Right lobe of liver (tissue), 6 donors: ENCODE measurements around the gene SLC25A15. TPM values are rescaled to one million over a fixed set of nuclear protein-coding genes. Genes with fewer than 3 reads are reported as not detected.
"Not testable (repeated sequence)": the region's sequence is repeated elsewhere in the genome, so short reads cannot be mapped to it uniquely, and the experiment has no call there.

ENCODE experiments used
- ATAC-seq, 4 donors: fragments of 200-7000 bp; cut with Tn5 transposase; one replicate each; pipeline ENCODE4 v1.9.1; 2020; ENCODE audit warnings: mild to moderate bottlenecking in 4 of 4, moderate library complexity in 4 of 4
- DNase-seq, 3 donors: peaks; one replicate each; pipeline ENCODE4 v3.0.0-alpha.2; 2020
- H3K27ac ChIP-seq, 3 donors: fragments of 200-600 bp; one replicate each; pipeline ENCODE4 v1.8.0; 2022
- H3K27me3 ChIP-seq, 2 donors: fragments of 200-600 bp; one replicate each; pipeline ENCODE4 v1.8.0; 2022
- H3K36me3 ChIP-seq, 4 donors: fragments of 200-600 bp; sonication (generic) in 1 of 4; one replicate each; pipeline versions ENCODE4 v1.5.1 to v1.8.0; 2017 to 2022; ENCODE audit warnings: control low read depth in 1 of 4
- H3K4me1 ChIP-seq, 4 donors: fragments of 200-600 bp; sonication (generic) in 1 of 4; one replicate each; pipeline versions ENCODE4 v1.5.1 to v1.8.0; 2017 to 2022; ENCODE audit warnings: control low read depth in 1 of 4
- H3K4me3 ChIP-seq, 3 donors: fragments of 200-600 bp; one replicate each; pipeline ENCODE4 v1.8.0; 2022
- H3K9me3 ChIP-seq, 4 donors: fragments of 200-600 bp; sonication (generic) in 1 of 4; one replicate each; pipeline versions ENCODE4 v1.5.1 to v1.8.0; 2017 to 2022; ENCODE audit warnings: control low read depth in 1 of 4
- POLR2A ChIP-seq: fragments of 450-650 bp; IDR thresholded peaks from one replicate; pipeline ENCODE4 v1.6.1; 2017; ENCODE audit warnings: antibody characterized with exemption, mild to moderate bottlenecking
- WGBS: methylation state at CpG from one replicate; pipeline ENCODE4 v1.1.6; 2018; ENCODE audit warnings: low coverage, low lambda C conversion rate; ENCODE audit not compliant: insufficient coverage; ENCODE audit errors: missing lambda C conversion rate; 5-methylcytosine and 5-hydroxymethylcytosine counted together
- intact Hi-C, 2 donors: fragments of 100-400 bp; cut with DNase I; formaldehyde crosslinking; loops; one replicate each; pipeline versions ENCODE4 v1.11.2 to v1.14.1; 2022
- total RNA-seq, 6 experiments: library from RNA; depleted of rRNA in 2 of 6; stranded (reverse); fragments of >200 nt in 2 of 6; fragmentation: NEBNext Ultra II Directional in 3 of 6; extraction: Animal tissue kit (Norgen Biotek cat#: 25700) in 3 of 6; gene quantifications; one replicate each; pipeline versions ENCODE4 v1.1.0 to v1.2.4, GENCODE V29; 2016 to 2023
- TF ChIP-seq, protein P1 (sequence below), 4 donors: fragments of 200-600 bp in 3 of 4; fragments of 450-650 bp in 1 of 4; IDR thresholded peaks; one replicate each; pipeline versions ENCODE4 v1.5.1 to v1.8.0; 2016 to 2022; ENCODE audit warnings: antibody characterized with exemption in 4 of 4, mild to moderate bottlenecking in 2 of 4
- donor health status: DM: no; HTN: yes; CAD: no.
- donor health status: DM: no; HTN: no; CAD: no.
- donor health status: DM: no; HTN: no; CAD: no.
- donor health status: DM: no; HTN: yes; CAD: no.
- donor health status: DM: no; HTN: yes; CAD: no.

SLC25A15 gene
- total RNA-seq, 6 experiments from 2014 or later: 28.0 to 168 (median 79.9) TPM

DNA sequence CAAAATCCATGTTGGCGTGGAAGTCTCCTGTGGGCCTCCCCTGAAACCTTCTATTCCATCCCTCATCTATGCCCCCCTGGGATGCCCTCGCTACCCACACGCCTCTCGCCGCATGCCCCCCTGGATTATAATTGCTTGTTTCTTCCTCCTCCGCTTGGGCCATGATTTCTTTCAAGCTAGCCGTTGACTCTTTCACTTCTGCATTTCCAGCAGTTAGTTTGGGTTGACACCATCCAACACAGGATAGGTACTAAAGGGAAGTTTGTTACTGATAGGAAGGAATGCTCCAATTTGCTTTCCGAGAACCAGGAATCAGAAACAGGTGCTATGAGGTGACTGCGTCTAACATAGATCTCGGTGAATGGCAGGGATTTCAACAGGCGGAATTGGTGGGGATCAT lies 7.7 kb upstream of the SLC25A15 start:
- 75% methylated on average over 8 of the region's 11 CpGs for WGBS
- DNase-seq (no peak), ATAC-seq (no peak)
- H3K4me1 ChIP-seq: peaks cover 0 to 35% (median 13%) of the 10 kb centered on the region in 4 donors
- intact Hi-C loops: no loop called here
- H3K4me3 ChIP-seq: no peak overlapping the region
- no peaks in the 10 kb centered on the region for H3K9me3 ChIP-seq
- H3K27ac ChIP-seq: peak overlapping the region in 1 of 3 donors; percentile 50
- H3K36me3 ChIP-seq: no peaks in the 10 kb centered on the region
- H3K27me3 ChIP-seq: no peaks in the 10 kb centered on the region
- TF ChIP-seq, protein P1, sequence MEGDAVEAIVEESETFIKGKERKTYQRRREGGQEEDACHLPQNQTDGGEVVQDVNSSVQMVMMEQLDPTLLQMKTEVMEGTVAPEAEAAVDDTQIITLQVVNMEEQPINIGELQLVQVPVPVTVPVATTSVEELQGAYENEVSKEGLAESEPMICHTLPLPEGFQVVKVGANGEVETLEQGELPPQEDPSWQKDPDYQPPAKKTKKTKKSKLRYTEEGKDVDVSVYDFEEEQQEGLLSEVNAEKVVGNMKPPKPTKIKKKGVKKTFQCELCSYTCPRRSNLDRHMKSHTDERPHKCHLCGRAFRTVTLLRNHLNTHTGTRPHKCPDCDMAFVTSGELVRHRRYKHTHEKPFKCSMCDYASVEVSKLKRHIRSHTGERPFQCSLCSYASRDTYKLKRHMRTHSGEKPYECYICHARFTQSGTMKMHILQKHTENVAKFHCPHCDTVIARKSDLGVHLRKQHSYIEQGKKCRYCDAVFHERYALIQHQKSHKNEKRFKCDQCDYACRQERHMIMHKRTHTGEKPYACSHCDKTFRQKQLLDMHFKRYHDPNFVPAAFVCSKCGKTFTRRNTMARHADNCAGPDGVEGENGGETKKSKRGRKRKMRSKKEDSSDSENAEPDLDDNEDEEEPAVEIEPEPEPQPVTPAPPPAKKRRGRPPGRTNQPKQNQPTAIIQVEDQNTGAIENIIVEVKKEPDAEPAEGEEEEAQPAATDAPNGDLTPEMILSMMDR (IDR thresholded peaks at IDR 0.05): no peak
- TF ChIP-seq POLR2A: no peak

DNA sequence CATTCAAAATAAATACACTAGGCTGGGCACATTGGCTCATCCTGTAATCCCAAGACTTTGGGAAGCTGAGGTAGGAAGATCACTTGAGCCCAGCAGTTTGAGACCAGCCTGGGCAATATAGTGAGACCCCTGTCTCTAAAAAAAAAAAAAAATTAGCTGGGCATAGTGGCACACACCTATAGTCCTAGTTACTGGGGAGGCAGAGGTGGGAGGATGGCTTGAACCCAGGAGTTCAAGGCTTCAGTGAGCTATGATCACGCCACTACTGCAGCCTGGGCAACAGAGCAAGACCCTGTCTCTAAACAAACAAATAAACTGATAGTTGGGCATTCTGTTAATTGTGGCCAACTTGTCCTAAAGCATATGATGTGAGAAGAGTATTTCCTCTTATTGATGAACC lies 6.4 kb upstream of the SLC25A15 start:
- DNase-seq, intact Hi-C loops, ATAC-seq, H3K27me3 ChIP-seq, H3K9me3 ChIP-seq, H3K4me3 ChIP-seq, H3K27ac ChIP-seq, H3K36me3 ChIP-seq: not testable (repeated sequence)
- no CpG with 5 or more reads among the region's 1 CpG for WGBS
- peaks cover 0 to 36% (median 13%) of the 10 kb centered on the region in 4 donors for H3K4me1 ChIP-seq

DNA sequence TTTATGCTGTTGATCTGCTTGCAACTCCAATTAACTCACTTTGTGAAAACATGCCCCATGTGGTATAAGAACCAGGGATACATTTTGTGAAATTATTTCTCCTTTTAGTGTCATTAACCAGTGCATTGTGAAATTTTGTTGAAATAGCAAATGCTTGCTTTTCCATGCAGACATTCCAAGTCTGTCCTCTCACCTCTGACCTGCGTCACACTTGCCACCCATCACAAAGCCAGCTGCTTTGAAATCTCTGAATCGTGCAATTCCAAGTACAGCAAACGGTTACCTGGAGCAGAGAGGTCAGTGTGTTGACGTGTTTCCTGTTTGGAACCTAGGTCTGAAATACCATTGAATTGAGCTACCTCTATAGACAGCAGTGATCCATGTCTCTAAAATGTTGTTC lies 4.9 kb upstream of the SLC25A15 start:
- Histone ChIP-seq H3K27me3 (no peaks in the 10 kb centered on the region), H3K4me3 (no peak overlapping the region), H3K27ac (peak overlapping the region; percentile 56 to 100 (median 92)), H3K36me3 (no peaks in the 10 kb centered on the region), H3K4me1 (peaks cover 0 to 33% (median 13%) of the 10 kb centered on the region in 4 donors), H3K9me3 (no peaks in the 10 kb centered on the region)
- DNase-seq (peak; percentile 48 to 88 (median 80)), ATAC-seq (peak; percentile 42 to 60 (median 50))
- intact Hi-C loops: no loop called here
- peak; percentile 31 for TF ChIP-seq POLR2A
- TF ChIP-seq, protein P1 (IDR thresholded peaks at IDR 0.05): no peak
- 49% methylated on average over 4 of the region's 4 CpGs for WGBS

DNA sequence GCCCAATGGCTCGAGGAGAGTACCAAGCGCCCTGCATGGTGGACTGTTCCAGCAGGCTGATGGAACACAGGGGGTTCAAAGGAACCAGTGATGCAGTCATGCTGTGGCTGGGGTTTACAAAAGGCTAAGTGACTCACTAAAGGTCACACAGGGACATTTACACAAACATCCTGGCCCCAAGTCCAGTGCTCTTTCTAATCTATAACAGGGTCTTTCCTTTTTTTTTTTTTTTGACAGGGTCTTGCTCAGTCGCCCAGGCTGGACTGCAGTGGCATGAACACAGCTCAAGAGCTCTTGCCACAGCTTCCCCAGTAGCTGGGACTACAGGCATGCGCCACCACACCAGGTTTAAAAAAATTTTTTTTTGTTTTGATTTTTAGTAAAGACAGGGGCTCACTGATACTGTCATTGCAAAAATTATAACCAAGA lies 2.8 kb upstream of the SLC25A15 start:
- ATAC-seq: peak; percentile 40 to 61 (median 45)
- peak in 2 of 3 donors; percentile 51 to 74 for DNase-seq
- peak overlapping the region; percentile 44 to 100 (median 83) for H3K27ac ChIP-seq
- no peaks in the 10 kb centered on the region for H3K27me3 ChIP-seq
- H3K4me3 ChIP-seq: no peak overlapping the region
- H3K4me1 ChIP-seq: peaks cover 0 to 33% (median 14%) of the 10 kb centered on the region in 4 donors
- TF ChIP-seq POLR2A: no peak
- TF ChIP-seq, protein P1 (IDR thresholded peaks at IDR 0.05): no peak
- no peaks in the 10 kb centered on the region for H3K9me3 ChIP-seq
- WGBS: 52% methylated on average over 3 of the region's 4 CpGs
- no peaks in the 10 kb centered on the region for H3K36me3 ChIP-seq
- intact Hi-C loops: no loop called here

DNA sequence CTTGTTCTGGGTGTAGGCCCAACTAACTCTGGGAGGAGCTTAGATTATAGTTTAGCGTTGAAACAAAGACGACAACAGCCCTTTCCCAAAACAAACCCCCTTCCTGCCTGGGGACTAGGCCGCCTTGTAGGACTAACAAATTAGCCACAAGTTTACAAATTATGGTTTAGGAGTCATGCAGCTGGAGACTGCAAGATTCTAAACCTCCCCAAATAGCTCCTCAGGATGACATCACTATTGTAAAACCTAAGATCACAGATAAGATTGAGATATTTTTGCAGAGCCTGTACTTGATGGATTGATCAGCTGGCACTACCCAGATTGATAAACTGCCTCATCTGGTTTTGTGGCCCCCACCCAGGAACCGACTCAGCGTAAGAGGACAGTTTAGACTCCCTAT lies 2.3 kb upstream of the SLC25A15 start:
- Histone ChIP-seq H3K4me1 (peaks cover 0 to 35% (median 15%) of the 10 kb centered on the region in 4 donors), H3K9me3 (no peaks in the 10 kb centered on the region), H3K27me3 (no peaks in the 10 kb centered on the region), H3K4me3 (no peak overlapping the region), H3K36me3 (no peaks in the 10 kb centered on the region), H3K27ac (peak overlapping the region; percentile 44 to 100 (median 83))
- TF ChIP-seq, protein P1 (IDR thresholded peaks at IDR 0.05): no peak
- no peak for TF ChIP-seq POLR2A
- 41% methylated on average over 3 of the region's 5 CpGs for WGBS
- intact Hi-C loops: no loop called here
- ATAC-seq: peak in 1 of 4 donors; percentile 4
- no peak for DNase-seq

DNA sequence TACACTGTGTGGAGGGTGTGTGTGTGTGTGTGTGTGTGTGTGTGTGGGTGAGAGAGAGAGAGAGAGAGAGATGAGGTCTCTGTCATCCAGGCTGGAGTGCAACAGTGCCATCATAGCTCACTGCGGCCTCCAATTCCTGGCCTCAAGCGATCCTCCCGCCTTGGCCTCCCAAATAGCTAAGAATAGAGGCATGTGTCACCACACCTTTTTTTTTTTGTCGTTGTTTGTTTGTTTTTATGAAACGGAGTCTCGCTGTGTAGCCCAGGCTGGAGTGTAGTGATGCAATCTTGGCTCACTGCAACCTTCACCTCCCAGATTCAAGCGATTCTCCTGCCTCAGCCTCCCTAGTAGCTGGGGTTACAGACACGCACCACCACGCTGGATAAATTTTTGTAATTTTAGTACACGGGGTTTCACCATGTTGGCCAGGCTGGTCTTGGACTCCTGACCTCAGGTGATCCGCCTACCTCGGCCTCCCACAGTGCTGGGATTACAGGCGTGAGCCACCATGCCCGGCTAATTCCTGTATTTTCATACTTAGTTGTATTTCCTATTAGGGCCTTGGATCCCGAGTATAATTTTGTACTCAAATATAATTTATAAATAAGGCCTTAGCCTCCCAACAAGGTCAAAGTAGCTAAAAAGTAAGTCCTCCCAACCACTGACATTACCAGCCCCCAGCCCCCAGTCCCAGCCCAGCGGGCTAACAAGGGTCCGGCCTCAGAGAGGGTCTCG lies 704 bp upstream of the SLC25A15 start:
- Histone ChIP-seq H3K4me3 (peak overlapping the region; percentile 64 to 69 (median 66)), H3K27ac (peak overlapping the region; percentile 94 to 100 (median 100)), H3K4me1 (peaks cover 0 to 51% (median 20%) of the 10 kb centered on the region in 4 donors)
- intact Hi-C loops, DNase-seq, H3K36me3 ChIP-seq, H3K9me3 ChIP-seq, H3K27me3 ChIP-seq: not testable (repeated sequence)
- WGBS: 41% methylated on average over 14 of the region's 18 CpGs
- peak in 1 of 4 donors; percentile 3 for ATAC-seq
